GM23338 (cell line): Measurements from ENCODE around the gene GIPC2. TPM values are rescaled to one million over a fixed set of nuclear protein-coding genes. Genes with fewer than 3 reads are reported as not detected.

Source experiments
- ATAC-seq: fragments of 200-7000 bp; cut with Tn5 transposase; 3 replicates; pipeline ENCODE4 v1.9.1; 2020
- DNase-seq: peaks from one replicate; pipeline ENCODE4 v3.0.0-alpha.2; 2015; ENCODE audit warnings: low spot score
- H2AFZ ChIP-seq: fragments of 200-600 bp; sonication (generic); 2 replicates; pipeline ENCODE4 v1.8.0; 2016; ENCODE audit warnings: antibody characterized with exemption, mild to moderate bottlenecking, moderate library complexity
- H3F3A ChIP-seq: fragments of 200-600 bp; sonication (generic); replicated peaks from 2 replicates; pipeline ENCODE4 v1.8.0; 2017; ENCODE audit warnings: antibody characterized with exemption, mixed run types, low read depth
- H3K27ac ChIP-seq: fragments of 200-600 bp; sonication (generic); 2 replicates; pipeline ENCODE4 v1.6.1; 2016; ENCODE audit warnings: low read depth
- H3K27me3 ChIP-seq: fragments of 200-600 bp; sonication (generic); 2 replicates; pipeline ENCODE4 v1.8.0; 2016; ENCODE audit warnings: mild to moderate bottlenecking, mixed run types, moderate library complexity; ENCODE audit not compliant: insufficient read depth
- H3K36me3 ChIP-seq: fragments of 200-600 bp; sonication (generic); 2 replicates; pipeline ENCODE4 v1.8.0; 2016; ENCODE audit warnings: mild to moderate bottlenecking; ENCODE audit not compliant: insufficient read depth
- H3K4me1 ChIP-seq: fragments of 200-600 bp; sonication (generic); 2 replicates; pipeline ENCODE4 v1.8.0; 2016; ENCODE audit warnings: mild to moderate bottlenecking, moderate library complexity; ENCODE audit not compliant: insufficient read depth
- H3K4me2 ChIP-seq: fragments of 200-600 bp; sonication (generic); 2 replicates; pipeline ENCODE4 v1.7.1; 2017; ENCODE audit warnings: mixed run types
- H3K4me3 ChIP-seq: fragments of 200-600 bp; sonication (generic); 2 replicates; pipeline ENCODE4 v1.6.1; 2016; ENCODE audit warnings: mixed run types
- H3K79me2 ChIP-seq: fragments of 200-600 bp; sonication (generic); replicated peaks from 2 replicates; pipeline ENCODE4 v1.8.0; 2017; ENCODE audit warnings: mild to moderate bottlenecking; ENCODE audit not compliant: insufficient read depth
- H3K9me2 ChIP-seq: fragments of 200-600 bp; sonication (generic); 2 replicates; pipeline ENCODE4 v1.8.0; 2017; ENCODE audit not compliant: insufficient read depth
- H4K20me1 ChIP-seq: fragments of 200-600 bp; sonication (generic); replicated peaks from 2 replicates; pipeline ENCODE4 v1.8.0; 2017; ENCODE audit warnings: mild to moderate bottlenecking; ENCODE audit not compliant: insufficient read depth
- H3K27ac Mint-ChIP-seq: 2 replicates; pipeline ENCODE4 v1.8.0; 2020; ENCODE audit warnings: inconsistent platforms, mild to moderate bottlenecking, moderate library complexity, mixed read lengths
- H3K27me3 Mint-ChIP-seq: 3 replicates; pipeline ENCODE4 v1.8.0; 2022; ENCODE audit warnings: low read depth, mild to moderate bottlenecking, moderate library complexity, mixed read lengths, inconsistent platforms; ENCODE audit not compliant: insufficient read depth, poor library complexity
- H3K36me3 Mint-ChIP-seq: 3 replicates; pipeline ENCODE4 v1.8.0; 2021; ENCODE audit warnings: low read depth, mild to moderate bottlenecking, inconsistent platforms, moderate library complexity, mixed read lengths
- H3K4me1 Mint-ChIP-seq: 3 replicates; pipeline ENCODE4 v1.8.0; 2020; ENCODE audit warnings: mild to moderate bottlenecking, inconsistent platforms, mixed read lengths
- H3K4me3 Mint-ChIP-seq: 3 replicates; pipeline ENCODE4 v1.8.0; 2021; ENCODE audit warnings: moderate library complexity, mild to moderate bottlenecking, inconsistent platforms, mixed read lengths
- H3K9me3 Mint-ChIP-seq: 3 replicates; pipeline ENCODE4 v1.8.0; 2020; ENCODE audit warnings: moderate library complexity, mild to moderate bottlenecking, inconsistent platforms, mixed read lengths
- CREB1 ChIP-seq: fragments of 250-450 bp; sonication (Bioruptor Pico); IDR thresholded peaks from 2 replicates; pipeline ENCODE4 v1.5.0; 2020; ENCODE audit warnings: low read depth, mild to moderate bottlenecking, moderate library complexity
- CTCF ChIP-seq, 2 experiments: fragments of 200-600 bp in 1 of 2; sonication (generic) in 1 of 2; conservative IDR thresholded peaks; 2 replicates each; pipeline versions ENCODE4 v1.5.1 to v1.6.1; 2016 to 2017; ENCODE audit warnings: antibody characterized with exemption in 2 of 2, low read depth in 2 of 2, mild to moderate bottlenecking in 2 of 2, moderate library complexity in 1 of 2
- EZH2 ChIP-seq: fragments of 200-600 bp; sonication (generic); IDR thresholded peaks from one replicate; pipeline ENCODE4 v1.8.0; 2017; ENCODE audit warnings: antibody characterized with exemption, mild to moderate bottlenecking, low read depth; ENCODE audit not compliant: unreplicated experiment
- EZH2phosphoT487 ChIP-seq: fragments of 200-600 bp; sonication (generic); IDR thresholded peaks from one replicate; pipeline ENCODE4 v1.8.1; 2018; ENCODE audit warnings: antibody characterized with exemption; ENCODE audit not compliant: unreplicated experiment
- JUNB ChIP-seq: IDR thresholded peaks from one replicate; pipeline ENCODE4 v1.6.1; 2016; ENCODE audit warnings: antibody characterized with exemption; ENCODE audit not compliant: unreplicated experiment
- NANOG ChIP-seq: IDR thresholded peaks from 2 replicates; pipeline ENCODE4 v1.6.1; 2016; ENCODE audit warnings: antibody characterized with exemption, borderline replicate concordance
- POLR2AphosphoS5 ChIP-seq: IDR thresholded peaks from 2 replicates; pipeline ENCODE4 v1.6.1; 2016; ENCODE audit warnings: antibody characterized with exemption, low read depth
- REST ChIP-seq: IDR thresholded peaks from one replicate; pipeline ENCODE4 v1.6.1; 2018; ENCODE audit warnings: antibody characterized with exemption; ENCODE audit not compliant: unreplicated experiment
- STAT1 ChIP-seq: IDR thresholded peaks from one replicate; pipeline ENCODE4 v1.6.1; 2016; ENCODE audit warnings: antibody characterized with exemption; ENCODE audit not compliant: unreplicated experiment
- ZNF114 ChIP-seq: fragments of 250-450 bp; sonication (Bioruptor Pico); IDR thresholded peaks from 2 replicates; pipeline ENCODE4 v1.5.0; 2020; ENCODE audit warnings: mild to moderate bottlenecking, moderate library complexity
- ZNF331 ChIP-seq: fragments of 250-450 bp; sonication (Bioruptor Pico); IDR thresholded peaks from 2 replicates; pipeline ENCODE4 v1.5.0; 2020; ENCODE audit warnings: low read depth, mild to moderate bottlenecking, moderate library complexity
- ZNF462 ChIP-seq: fragments of 250-450 bp; sonication (Bioruptor Pico); IDR thresholded peaks from 2 replicates; pipeline ENCODE4 v1.5.0; 2020; ENCODE audit warnings: mild to moderate bottlenecking, moderate library complexity
- polyA plus RNA-seq: library from polyadenylated mRNA; unstranded; fragments of >200 nt; fragmentation: Nextera tagmentation; extraction: Ambion mirVana; gene quantifications from 2 replicates; pipeline ENCODE4 v1.2.1, GENCODE V29; 2016
- total RNA-seq: library from RNA; depleted of rRNA; stranded (reverse); fragments of >200 nt; shearing (Covaris generic); gene quantifications from 2 replicates; pipeline ENCODE4 v1.2.3, GENCODE V29; 2014
- TF ChIP-seq, protein P1 (sequence below): IDR thresholded peaks from 2 replicates; pipeline ENCODE4 v1.6.1; 2016; ENCODE audit warnings: antibody characterized with exemption

Gene GIPC2
- total and polyA plus RNA-seq, 2 experiments from 2014 or later, result 1.2 to 1.5 TPM

- Mint-ChIP-seq H3K36me3 (no peaks in the 10 kb centered on the region), H3K27ac (no peak overlapping the region), H3K9me3 (no peaks in the 10 kb centered on the region), H3K27me3 (peaks cover 1% of the 10 kb centered on the region), H3K4me3 (no peak overlapping the region), H3K4me1 (peaks cover 5% of the 10 kb centered on the region)
- Histone ChIP-seq H3F3A (no peaks in the 10 kb centered on the region), H3K4me1 (no peaks in the 10 kb centered on the region), H3K27me3 (no peaks in the 10 kb centered on the region), H3K4me3 (no peak overlapping the region), H4K20me1 (no peaks in the 10 kb centered on the region), H3K36me3 (no peaks in the 10 kb centered on the region), H2AFZ (0 out of 2 replicates have a peak overlapping the region, but pooled peaks have one; percentile 15), H3K9me2 (no peaks in the 10 kb centered on the region; the same call in 1 of the 2 replicates), H3K79me2 (no peaks in the 10 kb centered on the region), H3K4me2 (no peak overlapping the region), H3K27ac (no peak overlapping the region)
- peak; percentile 12 for DNase-seq
- TF ChIP-seq EZH2phosphoT487 (no peak), STAT1 (no peak), NANOG (no peak), EZH2 (no peak), POLR2AphosphoS5 (no peak), ZNF114 (CRISPR knock-in tag) (no peak), ZNF462 (CRISPR knock-in tag) (no peak), CREB1 (CRISPR knock-in tag) (no peak), REST (no peak), CTCF (conservative IDR thresholded peaks at IDR 0.05; ENCODE audit: low read depth in 2 of 2) (no peak), ZNF331 (CRISPR knock-in tag) (no peak), JUNB (no peak)
- TF ChIP-seq, protein P1, sequence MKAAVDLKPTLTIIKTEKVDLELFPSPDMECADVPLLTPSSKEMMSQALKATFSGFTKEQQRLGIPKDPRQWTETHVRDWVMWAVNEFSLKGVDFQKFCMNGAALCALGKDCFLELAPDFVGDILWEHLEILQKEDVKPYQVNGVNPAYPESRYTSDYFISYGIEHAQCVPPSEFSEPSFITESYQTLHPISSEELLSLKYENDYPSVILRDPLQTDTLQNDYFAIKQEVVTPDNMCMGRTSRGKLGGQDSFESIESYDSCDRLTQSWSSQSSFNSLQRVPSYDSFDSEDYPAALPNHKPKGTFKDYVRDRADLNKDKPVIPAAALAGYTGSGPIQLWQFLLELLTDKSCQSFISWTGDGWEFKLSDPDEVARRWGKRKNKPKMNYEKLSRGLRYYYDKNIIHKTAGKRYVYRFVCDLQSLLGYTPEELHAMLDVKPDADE, result no peak
- ATAC-seq, result no peak
These were observed 125.1 kb downstream of the GIPC2 start for GRCh38 chr1:78170859-78171258.
